K562 (cell line): ENCODE measurements around the gene SPI1. TPM values are rescaled to one million over a fixed set of nuclear protein-coding genes. Genes with fewer than 3 reads are reported as not detected.

Experiments used
- CREM ChIP-seq: IDR thresholded peaks from 2 replicates; pipeline ENCODE4 v1.6.1; 2014; ENCODE audit warnings: antibody characterized with exemption, low read depth
- ESRRA ChIP-seq: fragments of 450-650 bp; IDR thresholded peaks from 2 replicates; pipeline ENCODE4 v1.6.1; 2014; ENCODE audit warnings: low read depth, mild to moderate bottlenecking, moderate library complexity, borderline replicate concordance
- HDGF ChIP-seq: fragments of 450-650 bp; IDR thresholded peaks from 2 replicates; pipeline ENCODE4 v1.6.1; 2016
- KDM1A ChIP-seq, 2 experiments: fragments of 450-650 bp; IDR thresholded peaks; 2 replicates each; pipeline ENCODE4 v1.6.1; 2016; ENCODE audit warnings: mild to moderate bottlenecking in 2 of 2
- MGA ChIP-seq: fragments of 450-650 bp; IDR thresholded peaks from 2 replicates; pipeline ENCODE4 v1.6.1; 2016; ENCODE audit warnings: mild to moderate bottlenecking, moderate library complexity
- REST ChIP-seq, 2 experiments: fragments of 450-650 bp; formaldehyde crosslinking in 1 of 2; IDR thresholded peaks; 2 replicates each; pipeline versions ENCODE4 v1.4.0 to v1.6.1; 2014 to 2020; ENCODE audit warnings: mild to moderate bottlenecking in 2 of 2, borderline replicate concordance in 1 of 2, low read depth in 1 of 2
- ZKSCAN3 ChIP-seq: fragments of 250-450 bp; sonication (Bioruptor Pico); IDR thresholded peaks from 2 replicates; pipeline ENCODE4 v1.4.0; 2020
- ZNF197 ChIP-seq: fragments of 200-800 bp; sonication (Bioruptor generic); IDR thresholded peaks from 2 replicates; pipeline ENCODE4 v1.6.1; 2016; ENCODE audit warnings: low read depth, missing genetic modification characterization, missing compliant biosample characterization
- polyA plus RNA-seq, 8 experiments: library from polyadenylated mRNA; depleted of rRNA in 4 of 8; stranded (reverse) in 5 of 8; unstranded in 3 of 8; fragments of >200 nt; fragmentation: Nextera tagmentation in 2 of 8; fragmentation: Illumina TruSeq in 1 of 8; extraction: Ambion mirVana in 2 of 8; extraction: Trizol in 1 of 8; gene quantifications; 2 replicates each; pipeline versions ENCODE4 v1.2.1 to v1.2.3, GENCODE V29; 2011 to 2014; ENCODE audit warnings: inconsistent platforms in 1 of 8, missing spikeins in 1 of 8
- total RNA-seq, 7 experiments: library from RNA; depleted of rRNA in 6 of 7; stranded (reverse); fragments of >200 nt in 6 of 7; fragmentation: Illumina TruSeq in 2 of 7; extraction: Trizol in 2 of 7; gene quantifications; 2 replicates each; pipeline versions ENCODE4 v1.2.1 to v1.2.3, GENCODE V29; 2011 to 2021; ENCODE audit warnings: low replicate concordance in 1 of 7

The SPI1 gene
- total and polyA plus RNA-seq, 9 of the 15 experiments (the other 6 are each of a cell fraction or from before 2014, with no cell fraction given): 0.10 to 33.7 (median 10.3) TPM

GRCh38 chr11:47400768-47401279, 22.5 kb upstream of the SPI1 start (continued):
- TF ChIP-seq MGA: no peak
- 0 out of 2 replicates have a peak, but pooled peaks have one; percentile 29 for TF ChIP-seq CREM
- peak; percentile 48; the same call in 1 of the 2 replicates for TF ChIP-seq HDGF
- TF ChIP-seq ESRRA: peak; percentile 95
- no peak for TF ChIP-seq ZKSCAN3 (CRISPR knock-in tag)
- TF ChIP-seq REST (IDR thresholded peaks at IDR 0.05; ENCODE audit: borderline replicate concordance): peak; percentile 49; the same call in 1 of the 2 replicates
- TF ChIP-seq REST (CRISPR knock-in tag; IDR thresholded peaks at IDR 0.05; ENCODE audit: low read depth): no peak
- peak; percentile 80 for TF ChIP-seq KDM1A (IDR thresholded peaks at IDR 0.05)
- TF ChIP-seq ZNF197 (CRISPR knock-in tag): no peak
